ENCODE measurements around the gene LHX4.

LHX4 gene

DNA sequence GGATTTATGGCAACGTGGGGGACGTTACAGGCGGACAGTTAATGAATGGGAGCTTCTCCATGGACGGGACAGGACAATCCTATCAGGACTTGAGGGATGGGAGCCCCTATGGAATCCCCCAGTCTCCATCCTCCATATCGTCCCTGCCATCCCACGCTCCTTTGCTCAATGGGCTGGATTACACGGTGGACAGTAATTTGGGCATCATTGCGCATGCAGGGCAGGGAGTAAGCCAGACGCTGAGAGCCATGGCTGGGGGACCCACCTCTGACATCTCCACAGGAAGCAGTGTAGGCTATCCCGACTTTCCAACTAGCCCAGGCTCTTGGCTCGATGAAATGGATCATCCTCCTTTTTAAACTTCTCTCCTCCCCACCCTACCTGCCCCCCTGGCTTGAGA is 44.2 kb downstream of the LHX4 start:
- Mint-ChIP-seq H3K36me3 (peaks cover 14% of the 10 kb centered on the region), H3K4me1 (no peaks in the 10 kb centered on the region), H3K27ac (no peak overlapping the region), H3K4me3 (no peak overlapping the region), H3K9me3 (no peaks in the 10 kb centered on the region)
- ATAC-seq, result no peak
- no peak for DNase-seq (ENCODE audit: low spot score in 2 of 2)

DNA sequence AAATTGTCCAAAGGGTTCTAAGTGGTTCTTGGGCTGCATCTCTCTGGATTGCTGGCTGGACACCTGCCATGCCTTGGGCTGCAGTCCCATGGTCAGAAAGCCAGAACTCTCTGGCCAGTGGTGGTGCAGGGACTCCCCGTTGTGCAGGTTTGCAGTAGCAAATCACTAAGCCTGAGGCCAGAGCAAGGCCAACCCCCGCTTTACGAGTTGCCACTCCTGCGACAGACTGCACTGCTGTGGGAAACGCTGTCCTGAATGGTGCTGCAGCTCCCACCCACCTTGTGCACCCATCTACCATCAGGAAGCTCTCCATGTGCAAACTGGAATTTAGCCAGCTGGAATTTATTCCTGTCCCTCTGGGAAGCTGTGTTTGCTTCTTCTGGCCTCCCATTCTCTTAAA is 45.7 kb downstream of the LHX4 start:
- ATAC-seq (no peak), DNase-seq (ENCODE audit: low spot score in 2 of 2) (peak in 1 of 2 donors; percentile 25)
- Mint-ChIP-seq H3K27ac (no peak overlapping the region), H3K4me1 (no peaks in the 10 kb centered on the region), H3K36me3 (peaks cover 14% of the 10 kb centered on the region), H3K4me3 (no peak overlapping the region), H3K9me3 (no peaks in the 10 kb centered on the region)

DNA sequence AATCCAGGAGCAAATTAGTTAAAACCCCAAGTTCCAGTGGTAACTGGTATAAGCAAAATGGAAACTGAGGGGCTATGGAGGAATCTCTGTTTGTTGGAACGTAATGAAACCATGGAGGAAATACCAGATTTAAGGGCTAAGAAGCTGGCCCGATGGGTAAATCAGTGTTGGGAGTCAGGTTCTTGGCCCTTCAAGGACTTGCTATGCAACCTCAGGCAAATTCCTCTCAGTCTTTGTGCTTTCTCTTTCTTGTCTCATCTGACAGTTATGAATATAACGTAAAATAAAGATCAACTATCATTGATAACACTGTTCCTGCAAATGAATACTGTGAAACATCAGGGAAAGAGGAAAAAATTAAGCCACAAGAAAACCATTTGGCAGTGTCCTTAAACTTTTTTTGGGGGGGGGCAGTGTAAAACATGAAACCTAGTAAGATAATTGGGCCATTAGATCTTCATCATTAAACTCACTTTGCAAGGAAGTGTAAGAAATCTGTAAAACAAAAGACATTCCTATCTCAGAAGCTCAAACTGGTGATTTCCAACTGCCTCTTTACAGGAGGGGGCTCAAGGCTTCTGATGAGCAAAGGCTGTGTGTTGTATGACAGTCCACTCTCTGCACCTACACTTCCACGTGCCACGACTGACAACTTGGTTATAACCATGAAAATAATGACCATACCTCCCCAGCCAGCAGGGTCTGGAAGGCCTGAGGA is 47.6 kb downstream of the LHX4 start:
- Mint-ChIP-seq H3K36me3 (peaks cover 26% of the 10 kb centered on the region), H3K9me3 (no peaks in the 10 kb centered on the region), H3K27ac (no peak overlapping the region), H3K4me3 (no peak overlapping the region), H3K4me1 (no peaks in the 10 kb centered on the region)
- ATAC-seq (no peak), DNase-seq (ENCODE audit: low spot score in 2 of 2) (peak in 1 of 2 donors; percentile 17)

DNA sequence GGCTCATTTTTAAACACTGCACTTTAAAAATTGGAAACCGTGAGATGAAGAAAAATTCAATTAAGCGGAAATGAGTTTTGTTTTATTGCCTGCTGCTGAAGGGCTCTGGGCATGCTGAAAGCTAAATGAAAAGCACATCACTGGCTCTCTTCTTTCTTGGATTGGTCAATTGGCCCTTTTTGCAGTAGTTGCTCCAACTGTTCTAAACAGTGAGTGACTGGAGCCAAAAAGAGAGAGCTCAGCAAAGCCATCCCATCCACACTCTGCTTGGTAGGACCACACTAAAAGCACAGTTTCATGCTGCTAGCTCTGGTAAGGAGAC is 48.1 kb downstream of the LHX4 start:
- Mint-ChIP-seq H3K36me3 (peaks cover 27% of the 10 kb centered on the region), H3K27ac (no peak overlapping the region), H3K4me1 (no peaks in the 10 kb centered on the region), H3K9me3 (no peaks in the 10 kb centered on the region), H3K4me3 (no peak overlapping the region)
- ATAC-seq (no peak), DNase-seq (ENCODE audit: low spot score in 2 of 2) (no peak)

DNA sequence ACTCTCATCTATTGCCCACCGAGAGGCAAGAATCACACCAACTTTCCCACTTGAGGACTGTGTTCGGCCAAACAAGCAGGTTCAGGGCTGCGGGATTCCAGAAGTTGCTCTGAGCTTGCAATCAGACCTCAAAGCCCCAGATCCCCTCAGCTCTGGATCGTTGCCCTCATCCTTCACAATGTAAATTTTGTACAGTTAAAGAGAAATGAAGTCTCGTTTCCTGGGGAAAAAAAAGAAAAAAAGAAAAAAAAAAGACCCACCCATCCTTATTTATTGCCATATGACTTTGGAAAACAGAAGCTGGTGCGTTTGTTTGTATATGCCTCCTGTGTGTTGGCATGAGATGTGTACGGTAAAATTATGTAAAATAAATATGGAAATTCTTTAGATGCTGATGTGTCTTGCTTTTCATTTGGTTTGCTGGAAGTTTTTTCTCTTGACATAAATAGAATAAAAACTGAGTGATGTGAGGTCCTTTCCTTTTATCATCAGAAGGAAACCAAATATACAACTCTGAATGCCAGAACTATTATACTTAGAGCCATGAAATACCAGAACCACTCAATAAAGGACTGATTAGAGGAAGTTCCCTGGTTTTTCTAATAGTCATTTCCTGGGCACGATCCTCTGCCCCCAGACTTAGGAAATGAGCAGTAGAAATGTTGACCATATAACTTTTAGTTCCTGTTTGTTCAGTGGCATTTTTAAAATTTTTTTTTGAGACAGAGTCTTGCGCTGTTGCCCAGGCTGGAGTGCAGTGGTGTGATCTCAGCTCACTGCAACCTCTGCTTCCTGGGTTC is 48.7 kb downstream of the LHX4 start:
- H3K27ac Mint-ChIP-seq, result no peak overlapping the region
- H3K4me3 Mint-ChIP-seq, result no peak overlapping the region
- H3K36me3 Mint-ChIP-seq, result peaks cover 33% of the 10 kb centered on the region
- ATAC-seq, result no peak
- DNase-seq (ENCODE audit: low spot score in 2 of 2), result no peak
- H3K9me3 Mint-ChIP-seq, result no peaks in the 10 kb centered on the region
- no peaks in the 10 kb centered on the region for H3K4me1 Mint-ChIP-seq

DNA sequence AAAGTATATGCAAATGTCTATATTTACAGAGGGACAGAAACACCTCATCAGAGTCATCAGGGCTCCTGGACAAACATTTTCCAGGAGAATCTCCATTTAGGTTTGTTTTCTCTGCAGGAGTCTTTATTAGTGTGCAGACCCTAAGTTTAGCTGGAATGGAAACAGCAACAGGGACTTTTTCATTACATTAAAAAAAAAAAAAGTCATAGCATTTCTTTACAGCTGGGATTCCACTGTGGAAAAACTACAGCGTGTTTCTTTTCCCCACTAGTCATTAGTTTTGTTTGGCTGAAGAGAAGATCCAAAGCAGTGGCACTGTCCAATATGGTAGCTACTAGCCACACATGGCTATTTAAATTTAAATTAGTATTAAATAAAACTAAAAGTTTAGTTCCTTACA is 49.6 kb downstream of the LHX4 start:
- no peaks in the 10 kb centered on the region for H3K9me3 Mint-ChIP-seq
- peaks cover 40% of the 10 kb centered on the region for H3K36me3 Mint-ChIP-seq
- no peak overlapping the region for H3K27ac Mint-ChIP-seq
- ATAC-seq, result no peak
- DNase-seq (ENCODE audit: low spot score in 2 of 2), result no peak
- no peaks in the 10 kb centered on the region for H3K4me1 Mint-ChIP-seq
- no peak overlapping the region for H3K4me3 Mint-ChIP-seq

DNA sequence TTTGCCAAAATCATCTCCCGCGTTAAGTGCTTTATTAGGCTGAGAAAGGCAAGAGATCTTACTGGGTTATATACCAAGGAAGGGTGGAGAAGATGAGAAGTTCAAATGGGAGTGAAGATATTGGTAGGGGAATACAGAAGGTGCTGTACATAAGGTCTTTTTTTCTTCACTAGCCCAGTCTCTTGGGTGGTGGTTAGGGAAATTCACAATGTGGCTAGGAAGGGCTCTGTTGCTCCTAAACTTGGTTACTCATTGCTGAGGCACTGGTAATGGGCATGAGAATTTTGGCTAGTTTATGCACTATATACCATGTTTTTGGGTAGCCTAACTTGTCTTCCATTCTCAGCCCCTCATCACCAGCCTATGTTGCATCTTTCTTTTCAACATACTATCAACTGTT is 50.6 kb downstream of the LHX4 start:
- H3K4me1 Mint-ChIP-seq, result no peaks in the 10 kb centered on the region
- peaks cover 38% of the 10 kb centered on the region for H3K36me3 Mint-ChIP-seq
- H3K27ac Mint-ChIP-seq, result no peak overlapping the region
- H3K9me3 Mint-ChIP-seq, result no peaks in the 10 kb centered on the region
- ATAC-seq, result no peak
- no peak for DNase-seq (ENCODE audit: low spot score in 2 of 2)
- no peak overlapping the region for H3K4me3 Mint-ChIP-seq

DNA sequence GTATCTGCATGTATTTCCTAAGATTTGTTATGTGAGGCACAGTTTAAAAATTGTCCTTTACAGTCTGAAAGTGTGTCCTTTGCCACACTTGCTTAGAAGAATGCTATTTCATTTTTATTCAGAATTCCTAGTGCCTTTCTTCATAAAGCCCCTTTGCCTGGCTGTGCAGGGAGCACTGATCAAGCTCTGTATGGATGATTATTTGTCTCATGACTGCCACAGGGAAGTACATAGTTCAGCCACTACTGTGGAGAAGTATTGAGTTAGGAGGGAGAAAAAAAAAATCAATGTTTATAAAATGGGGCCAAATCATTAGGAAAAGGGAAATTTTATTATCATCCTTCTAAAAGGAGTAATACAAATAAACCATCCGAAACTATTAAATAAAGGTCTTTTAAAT is 51.4 kb downstream of the LHX4 start:
- Mint-ChIP-seq H3K9me3 (no peaks in the 10 kb centered on the region), H3K36me3 (peaks cover 42% of the 10 kb centered on the region), H3K27ac (no peak overlapping the region), H3K4me1 (no peaks in the 10 kb centered on the region), H3K4me3 (no peak overlapping the region)
- ATAC-seq (no peak), DNase-seq (ENCODE audit: low spot score in 2 of 2) (no peak)

DNA sequence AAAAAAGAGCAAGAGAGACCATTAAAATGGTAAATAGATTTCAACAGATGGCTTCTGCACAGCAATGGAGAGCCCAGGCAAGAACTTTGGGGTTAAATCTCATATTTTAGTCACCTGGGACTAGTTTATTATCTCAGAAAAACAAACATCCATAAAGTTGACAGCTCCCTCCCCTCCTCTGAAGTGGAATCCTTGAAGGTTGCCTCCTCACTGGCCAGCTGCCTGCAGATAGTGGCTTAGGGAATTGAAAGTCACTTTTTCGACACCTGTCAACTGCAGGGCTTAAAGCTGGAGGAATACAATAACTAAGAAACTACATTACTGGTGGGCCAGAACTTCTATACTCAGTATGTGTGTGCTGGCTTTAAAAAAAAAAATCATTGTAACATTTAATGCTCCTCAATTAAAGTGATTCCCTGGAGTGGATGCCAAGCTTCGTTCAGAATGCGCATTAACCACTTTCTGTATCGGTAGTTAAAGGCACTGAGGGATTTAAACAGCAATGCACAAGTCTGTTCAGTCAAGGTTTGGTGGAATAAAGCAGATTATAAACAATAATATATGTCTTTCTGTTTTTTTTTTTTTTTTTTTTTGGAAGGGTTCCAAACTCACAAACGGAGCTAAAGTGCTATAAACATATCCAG is 52.5 kb downstream of the LHX4 start:
- Mint-ChIP-seq H3K4me3 (no peak overlapping the region), H3K9me3 (no peaks in the 10 kb centered on the region), H3K27ac (no peak overlapping the region), H3K4me1 (no peaks in the 10 kb centered on the region), H3K36me3 (peaks cover 53% of the 10 kb centered on the region)
- ATAC-seq (no peak), DNase-seq (ENCODE audit: low spot score in 2 of 2) (no peak)

DNA sequence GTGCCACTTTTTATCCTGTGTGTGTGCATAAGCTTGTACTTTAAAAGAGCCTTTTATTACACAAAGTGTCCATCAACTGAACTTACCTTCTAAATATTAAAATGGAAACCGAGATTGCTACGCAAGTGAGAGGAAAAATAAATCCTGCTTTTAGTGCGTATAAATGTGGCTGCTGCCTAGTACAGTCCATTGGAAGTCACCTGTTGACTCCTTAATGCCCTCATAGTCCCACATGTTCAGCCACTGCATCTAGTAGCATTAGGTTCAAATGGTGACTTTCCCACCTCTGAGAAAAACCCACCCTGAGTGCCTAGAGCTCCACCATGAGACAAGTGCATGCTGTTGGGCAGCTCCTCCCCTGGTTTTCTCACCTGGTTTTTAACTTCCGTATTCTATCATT is 53.0 kb downstream of the LHX4 start:
- no peak overlapping the region for H3K4me3 Mint-ChIP-seq
- H3K27ac Mint-ChIP-seq, result no peak overlapping the region
- DNase-seq (ENCODE audit: low spot score in 2 of 2), result no peak
- H3K9me3 Mint-ChIP-seq, result no peaks in the 10 kb centered on the region
- no peak for ATAC-seq
- H3K4me1 Mint-ChIP-seq, result no peaks in the 10 kb centered on the region
- peaks cover 57% of the 10 kb centered on the region for H3K36me3 Mint-ChIP-seq

DNA sequence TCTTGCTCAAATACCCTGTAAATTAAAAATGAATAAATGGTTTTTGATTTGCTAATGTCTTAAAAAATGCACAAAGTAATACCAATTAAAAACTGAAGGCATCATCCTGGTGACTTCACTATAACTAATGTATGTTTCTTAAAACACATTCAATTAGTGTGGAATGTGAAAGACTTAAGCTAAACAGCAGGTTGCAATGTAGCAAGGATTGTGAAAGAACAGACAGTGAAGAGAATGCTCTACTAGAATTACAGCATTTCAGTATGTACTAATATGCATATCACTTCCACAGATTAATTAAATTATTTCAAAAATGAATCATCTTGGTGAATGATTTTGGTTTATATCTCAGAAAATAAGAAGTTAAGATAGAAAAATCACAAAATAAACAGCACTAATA is 56.4 kb downstream of the LHX4 start:
- Mint-ChIP-seq H3K4me1 (peaks cover 17% of the 10 kb centered on the region), H3K27ac (no peak overlapping the region), H3K4me3 (no peak overlapping the region), H3K9me3 (no peaks in the 10 kb centered on the region), H3K36me3 (peaks cover 55% of the 10 kb centered on the region)
- ATAC-seq (no peak), DNase-seq (ENCODE audit: low spot score in 2 of 2) (no peak)

DNA sequence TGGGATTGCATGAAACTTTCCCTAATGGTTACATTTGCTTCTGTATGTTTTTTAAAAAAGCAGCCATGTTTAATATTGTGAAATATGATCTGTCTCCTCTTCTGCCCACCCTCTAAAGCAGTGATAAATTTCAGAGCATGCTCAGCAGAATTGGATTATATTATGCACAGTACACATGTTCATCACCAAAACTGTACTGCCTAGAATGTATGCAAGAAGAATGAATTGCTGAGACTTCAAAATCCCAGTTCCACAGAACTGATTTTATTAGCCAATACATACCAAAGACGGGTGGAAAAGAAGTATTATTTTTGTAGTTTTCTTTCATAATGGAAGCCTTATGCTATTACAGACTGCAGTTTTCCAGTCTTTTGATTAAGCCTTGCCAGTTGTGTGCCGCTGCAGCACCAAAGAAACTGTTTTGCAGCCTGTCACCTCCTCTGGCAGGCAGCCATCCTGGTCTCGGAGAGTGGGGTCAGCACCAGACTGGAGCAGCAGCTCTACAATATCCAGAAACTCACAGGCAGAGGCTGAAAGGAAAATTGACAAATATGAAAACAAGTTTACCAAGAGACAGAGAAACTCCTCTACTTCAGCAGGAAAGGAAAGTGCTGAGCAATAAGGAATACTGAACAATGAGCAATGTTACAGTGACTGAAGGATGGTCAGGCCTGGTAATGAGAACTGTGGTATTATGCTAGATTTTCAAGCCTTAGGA is 58.1 kb downstream of the LHX4 start:
- ATAC-seq, result no peak
- no peak overlapping the region for H3K27ac Mint-ChIP-seq
- DNase-seq (ENCODE audit: low spot score in 2 of 2), result no peak

DNA sequence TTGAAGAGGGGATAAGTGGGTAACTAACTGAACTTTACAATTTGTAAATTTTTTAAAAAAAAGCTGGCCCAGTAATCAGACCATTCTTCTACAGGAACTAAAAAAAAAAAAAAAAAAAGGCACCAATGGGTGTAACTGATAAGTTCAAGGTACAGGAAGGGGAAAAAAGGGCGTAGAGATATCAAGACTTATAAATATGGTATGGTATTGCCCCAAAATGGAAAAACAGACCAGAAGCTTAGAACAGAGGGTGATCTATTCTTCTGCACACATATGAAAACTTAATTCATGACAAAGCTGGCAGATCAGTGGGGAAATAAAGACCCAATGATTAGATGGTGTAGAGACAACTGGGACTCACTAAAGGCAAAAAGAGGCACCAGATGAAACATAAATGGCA is 58.9 kb downstream of the LHX4 start:
- Mint-ChIP-seq H3K27ac (no peak overlapping the region), H3K4me1 (peaks cover 17% of the 10 kb centered on the region), H3K4me3 (no peak overlapping the region), H3K36me3 (peaks cover 36% of the 10 kb centered on the region), H3K9me3 (no peaks in the 10 kb centered on the region)
- no peak for DNase-seq (ENCODE audit: low spot score in 2 of 2)
- ATAC-seq, result no peak

More for the DNA sequence above, 58.1 kb downstream of the LHX4 start:
- Mint-ChIP-seq H3K9me3 (no peaks in the 10 kb centered on the region), H3K36me3 (peaks cover 44% of the 10 kb centered on the region), H3K4me3 (no peak overlapping the region), H3K4me1 (peaks cover 17% of the 10 kb centered on the region)

DNA sequence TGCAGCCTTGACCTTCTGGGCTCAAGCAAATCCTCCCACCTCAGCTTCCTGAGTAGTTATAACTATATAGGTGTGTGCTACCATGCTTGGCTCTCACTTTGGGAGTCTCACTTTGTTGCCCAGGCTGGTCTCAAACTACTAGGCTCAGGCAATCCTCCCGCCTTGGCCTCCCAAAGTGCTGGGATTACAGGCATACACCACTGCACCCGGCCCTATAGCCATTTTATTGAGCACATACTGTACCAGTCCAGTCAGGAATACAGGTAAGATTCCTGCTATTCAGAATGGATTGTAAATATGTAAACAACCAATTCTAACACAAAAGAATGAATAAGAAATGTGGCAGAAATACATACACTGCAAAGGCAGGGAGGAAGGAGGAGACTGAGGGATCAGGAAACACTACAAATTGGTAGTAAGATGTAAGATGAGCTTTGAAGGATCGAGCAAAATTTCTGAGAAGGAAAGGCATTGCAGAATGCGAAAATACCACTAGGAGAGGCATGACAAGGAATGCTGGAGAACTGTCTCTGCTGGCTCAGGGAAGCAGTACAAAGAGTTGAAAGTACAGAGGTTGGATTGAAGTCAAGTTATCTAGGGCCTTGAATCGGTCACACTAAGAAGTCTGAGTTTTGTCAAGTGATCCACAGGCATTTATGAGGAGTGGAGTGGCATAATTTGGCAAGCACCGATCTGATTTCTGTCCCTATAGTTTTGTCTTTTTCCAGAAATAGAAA is 60.4 kb downstream of the LHX4 start:
- Mint-ChIP-seq H3K4me1 (peaks cover 17% of the 10 kb centered on the region), H3K36me3 (peaks cover 26% of the 10 kb centered on the region), H3K9me3 (no peaks in the 10 kb centered on the region), H3K27ac (peak overlapping the region; percentile 30), H3K4me3 (no peak overlapping the region)
- DNase-seq (ENCODE audit: low spot score in 2 of 2) (no peak), ATAC-seq (no peak)

DNA sequence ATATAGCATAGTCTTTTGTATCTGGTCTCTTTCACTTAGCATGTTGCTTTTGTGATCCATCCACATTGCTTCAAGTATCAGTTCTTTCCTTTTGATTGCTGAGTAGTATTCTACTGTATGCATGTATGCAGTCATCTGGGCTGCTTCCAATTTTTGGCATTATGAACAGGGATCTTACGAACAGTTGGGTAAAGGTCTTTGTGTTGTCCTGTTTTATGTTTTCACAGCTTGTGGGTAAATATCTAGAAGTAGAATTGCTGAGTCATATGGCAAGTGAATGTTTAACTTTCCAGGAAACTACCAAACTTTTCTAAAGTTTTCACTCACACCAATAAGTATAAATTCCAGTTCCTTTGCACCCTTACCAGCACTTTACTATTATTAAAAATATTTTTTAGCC is 60.9 kb downstream of the LHX4 start:
- DNase-seq (ENCODE audit: low spot score in 2 of 2) (no peak), ATAC-seq (peak; percentile 36)
- H3K36me3 Mint-ChIP-seq, result peaks cover 26% of the 10 kb centered on the region
- no peak overlapping the region for H3K4me3 Mint-ChIP-seq
- no peak overlapping the region for H3K27ac Mint-ChIP-seq
- H3K9me3 Mint-ChIP-seq, result no peaks in the 10 kb centered on the region
- peaks cover 17% of the 10 kb centered on the region for H3K4me1 Mint-ChIP-seq

Data from stimulated activated effector memory CD8-positive, alpha-beta T cell treated with anti-CD3 and anti-CD28 coated beads, Interleukin-12 subunit alpha, Interleukin-12 subunit beta, amount 100 ng/mL, for 72 hours (primary cell).